ENCODE data around the gene DPPA5.
"Not testable (repeated sequence)": the region's sequence is repeated elsewhere in the genome, so short reads cannot be mapped to it uniquely, and the experiment has no call there.

The DPPA5 gene

DNA sequence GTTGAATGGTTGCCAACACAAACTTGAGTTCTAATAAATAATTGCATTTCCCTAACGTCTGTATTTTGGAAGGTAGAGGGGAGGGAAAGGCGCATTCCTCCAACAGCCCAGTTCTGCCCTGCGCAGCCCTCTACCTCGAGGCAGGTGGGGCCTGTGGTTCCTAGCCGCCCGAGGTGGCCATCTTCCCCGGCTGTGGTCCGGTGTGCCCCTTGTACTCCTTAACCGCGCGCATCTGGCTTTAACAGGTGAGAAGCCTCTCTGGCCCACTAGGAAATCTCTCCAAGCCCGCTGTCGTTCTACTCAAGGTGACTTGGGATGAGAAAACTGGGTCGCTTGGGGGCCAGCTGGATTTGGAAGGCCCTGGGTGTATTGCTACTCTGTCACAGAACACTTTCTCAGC, 10.0 kb upstream of the DPPA5 start:
- DNase-seq = no peak

GRCh38 chr6:73363537-73363875, 9.4 kb upstream of the DPPA5 start:
- DNase-seq = no peak

DNA sequence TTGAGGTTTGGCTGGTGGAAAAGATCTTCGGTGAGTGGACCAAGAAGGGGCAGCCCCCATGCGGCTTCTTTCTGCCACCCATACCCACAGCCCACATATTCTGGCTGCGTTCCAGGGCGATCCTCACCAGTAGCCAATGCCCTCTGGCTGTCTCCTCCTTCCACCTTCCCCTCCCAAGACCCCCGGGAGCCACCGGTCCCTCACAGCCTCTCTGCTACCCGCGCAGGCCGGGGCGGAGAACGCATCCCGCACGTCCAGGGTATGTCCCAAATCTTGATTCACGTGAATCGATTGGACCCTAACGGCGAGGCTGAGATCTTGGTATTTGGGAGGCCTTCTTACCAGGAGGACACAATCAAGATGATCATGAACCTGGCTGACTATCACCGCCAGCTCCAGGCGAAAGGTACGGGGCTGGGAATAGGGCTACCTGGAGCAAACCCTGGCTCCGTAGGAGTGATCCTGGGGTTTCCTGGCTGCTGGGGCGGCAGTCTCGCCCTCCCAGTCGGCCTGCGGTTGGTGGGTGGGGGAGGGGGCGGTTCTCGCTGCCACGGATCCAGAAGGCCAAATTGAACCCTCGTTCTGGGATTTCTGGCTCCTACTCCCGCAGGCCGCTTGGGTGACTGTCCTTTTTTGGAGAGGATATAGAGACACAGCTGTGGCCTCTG, 8.9 kb upstream of the DPPA5 start:
- no peak for DNase-seq

DNA sequence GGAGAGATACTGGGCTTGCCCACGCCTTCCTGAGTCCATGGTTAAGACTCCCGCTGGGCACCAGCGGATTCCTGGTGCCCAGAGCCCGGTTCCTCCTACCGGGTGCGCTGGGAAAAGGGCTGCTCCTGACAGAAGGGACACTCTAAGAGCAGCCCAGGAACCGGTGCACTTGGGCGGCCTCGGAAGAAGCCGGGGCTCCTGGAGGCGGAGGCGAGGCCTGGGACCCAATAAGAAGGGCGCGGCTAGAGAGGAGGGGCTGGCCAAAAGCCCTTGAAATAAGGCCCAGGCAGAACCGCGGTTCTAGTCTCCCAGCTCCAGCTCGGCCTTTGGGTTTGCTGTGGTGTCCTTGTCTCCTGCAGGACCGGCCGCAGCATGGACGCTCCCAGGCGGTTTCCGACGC, 8.3 kb upstream of the DPPA5 start, which contains the start of gene KHDC3L:
Gene KHDC3L (plus strand): TSS at position 301 of the 400 bp plus-strand sequence. CDS start 72 bp downstream, at position 373.
- DNase-seq = no peak

DNA sequence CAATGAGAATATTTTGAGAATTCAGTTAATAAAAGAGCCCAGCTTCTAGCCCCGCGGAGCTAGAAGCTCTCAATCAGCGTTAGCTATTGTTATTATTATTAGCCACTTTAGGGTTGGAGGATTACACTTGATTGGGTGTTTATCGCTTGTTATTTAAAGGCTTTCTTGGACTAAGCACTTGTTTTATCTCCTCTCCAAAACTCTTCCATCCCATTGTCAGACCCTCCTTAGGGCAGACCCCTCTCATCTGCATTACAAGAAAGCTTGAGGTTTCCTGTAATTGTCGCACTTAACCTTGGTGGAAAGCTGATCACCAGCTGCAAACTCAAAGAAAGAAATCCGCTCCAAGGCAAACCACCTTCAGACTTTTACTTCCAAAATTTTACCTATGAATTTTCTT, 4.8 kb downstream of the DPPA5 start:
- DNase-seq = no peak

DNA sequence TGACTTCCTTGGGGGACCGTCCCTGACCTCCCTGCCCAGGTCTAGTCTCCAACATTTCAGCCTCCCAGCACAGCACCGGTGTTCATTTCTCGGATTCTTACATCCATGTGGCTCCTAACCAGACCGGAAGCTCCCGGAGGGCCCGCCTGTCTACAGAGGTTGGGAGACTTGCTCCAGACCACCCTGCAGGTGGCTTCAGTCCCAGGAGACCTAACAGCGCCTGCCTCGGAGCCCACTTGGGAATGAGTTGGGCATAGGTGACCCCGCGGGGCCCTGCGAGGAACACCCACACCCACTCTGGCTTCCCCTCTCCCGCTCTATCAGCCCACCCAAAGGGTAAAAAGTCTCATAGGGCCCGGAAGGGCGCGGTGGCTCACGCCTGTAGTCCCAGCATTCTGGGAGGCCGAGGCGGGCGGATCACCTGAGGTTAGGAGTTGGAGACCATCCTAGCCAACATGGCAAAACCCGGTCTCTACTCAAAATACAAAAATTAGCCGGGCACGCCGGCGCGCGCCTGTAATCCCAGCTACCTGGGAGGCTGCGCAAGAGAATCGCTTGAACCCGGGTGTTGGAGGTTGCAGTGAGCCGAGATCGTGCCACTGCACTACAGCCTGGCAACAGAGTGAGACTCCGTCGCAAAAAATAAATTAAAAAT, 5.4 kb downstream of the DPPA5 start:
- DNase-seq = no peak

DNA sequence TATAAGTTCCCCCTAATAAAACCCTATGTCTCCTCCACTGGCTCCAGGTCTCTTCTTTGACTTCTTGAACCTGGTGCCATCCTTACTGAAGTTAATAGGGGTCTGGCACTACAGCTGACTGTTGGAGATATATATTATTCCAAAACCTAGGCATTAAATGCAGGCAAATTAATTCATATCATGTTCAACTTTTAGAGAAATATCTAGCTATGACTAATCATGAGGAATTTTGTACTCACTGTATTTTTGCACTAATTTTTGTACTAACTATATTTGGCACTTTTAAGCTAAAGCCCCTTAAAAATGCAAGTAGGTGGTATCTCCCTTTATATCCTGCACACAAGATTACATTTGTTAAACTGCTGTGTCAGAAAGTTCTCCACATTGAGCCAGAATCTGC, 10.9 kb downstream of the DPPA5 start:
- no peak for DNase-seq

DNA sequence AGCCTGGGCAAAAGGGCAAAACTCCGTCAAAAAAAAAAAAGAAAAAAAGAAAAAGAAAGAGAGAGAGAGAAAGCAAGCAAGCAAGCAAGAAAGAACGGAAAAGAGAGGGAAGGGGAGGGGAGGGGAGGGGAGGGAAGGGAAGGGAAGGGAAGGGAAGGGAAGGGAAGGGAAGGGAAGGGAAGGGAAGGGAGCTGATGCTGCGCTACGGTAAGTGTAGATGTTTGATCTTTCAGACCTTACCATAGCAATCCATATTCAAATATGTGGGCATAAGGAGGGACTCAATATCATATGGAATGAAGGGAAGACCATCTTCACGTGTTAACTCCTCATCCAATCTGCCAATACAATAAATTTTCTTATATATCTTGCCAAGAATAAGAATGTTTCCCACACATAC, 11.9 kb downstream of the DPPA5 start:
- DNase-seq = no peak

DNA sequence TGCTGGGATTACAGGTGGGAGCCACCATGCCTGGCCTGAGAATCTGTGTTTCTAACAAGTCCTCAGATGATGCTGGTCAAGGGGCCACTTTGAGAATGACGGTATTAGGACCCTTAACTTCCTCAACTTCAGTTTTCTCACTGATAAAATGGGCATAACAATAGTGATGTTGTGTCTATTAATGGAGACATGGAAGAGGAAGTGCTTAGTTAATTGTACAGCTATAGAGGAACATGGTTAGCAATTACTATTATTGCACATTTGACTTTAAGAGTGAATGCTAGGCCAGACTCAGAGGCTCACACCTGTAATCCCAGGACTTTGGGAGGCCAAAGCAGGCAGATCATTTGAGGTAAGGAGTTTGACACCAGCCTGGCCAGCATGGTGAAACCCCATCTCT, 12.7 kb downstream of the DPPA5 start:
- no peak for DNase-seq

- DNase-seq = no peak
Observed at GRCh38 chr6:73340048-73340447, 14.0 kb downstream of the DPPA5 start.

DNA sequence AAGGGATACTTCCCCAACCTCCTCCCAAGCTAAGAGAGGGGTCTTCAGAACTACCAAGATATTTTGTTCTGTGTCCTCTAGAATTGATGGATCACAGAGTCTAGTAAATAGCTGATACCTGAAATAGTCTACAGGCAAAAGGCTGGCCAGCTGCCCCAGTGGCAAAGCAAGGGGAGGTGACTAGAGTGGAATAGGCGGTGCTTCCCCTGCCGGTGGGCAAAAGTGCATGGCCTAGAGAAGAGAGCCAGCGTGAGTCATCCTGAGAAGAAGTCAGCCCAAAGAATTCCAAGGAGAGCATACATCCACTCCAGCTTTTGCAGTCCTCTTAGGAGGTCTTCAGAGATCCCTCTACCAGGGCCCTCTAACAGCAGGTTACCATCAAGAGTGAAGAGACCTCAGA, 14.7 kb downstream of the DPPA5 start:
- no peak for DNase-seq

DNA sequence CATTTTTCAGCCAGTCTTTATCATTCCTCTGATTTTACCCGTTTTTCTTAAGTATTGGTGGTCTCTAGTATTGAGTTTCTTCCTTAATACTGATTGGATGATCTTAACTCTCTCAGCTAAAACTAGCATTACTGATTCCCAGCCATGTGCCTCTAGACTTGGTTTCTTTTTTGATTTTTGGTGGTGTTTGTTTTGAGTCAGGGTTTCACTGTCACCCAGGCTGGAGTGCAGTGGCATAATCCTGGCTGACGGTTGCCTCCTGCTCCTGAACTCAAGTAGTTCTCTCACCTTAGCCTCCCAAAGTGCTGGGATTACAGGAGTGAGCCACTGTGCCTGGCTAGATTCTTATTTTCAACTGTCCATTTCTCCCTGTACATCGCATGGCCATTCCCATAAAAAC, 24.9 kb downstream of the DPPA5 start:
- DNase-seq = peak in 1 of 5 experiments; percentile 56

- DNase-seq = no peak
Observed at GRCh38 chr6:73328790-73329189, 25.3 kb downstream of the DPPA5 start.

GRCh38 chr6:73325656-73326055, 28.4 kb downstream of the DPPA5 start:
- no peak for DNase-seq

DNA sequence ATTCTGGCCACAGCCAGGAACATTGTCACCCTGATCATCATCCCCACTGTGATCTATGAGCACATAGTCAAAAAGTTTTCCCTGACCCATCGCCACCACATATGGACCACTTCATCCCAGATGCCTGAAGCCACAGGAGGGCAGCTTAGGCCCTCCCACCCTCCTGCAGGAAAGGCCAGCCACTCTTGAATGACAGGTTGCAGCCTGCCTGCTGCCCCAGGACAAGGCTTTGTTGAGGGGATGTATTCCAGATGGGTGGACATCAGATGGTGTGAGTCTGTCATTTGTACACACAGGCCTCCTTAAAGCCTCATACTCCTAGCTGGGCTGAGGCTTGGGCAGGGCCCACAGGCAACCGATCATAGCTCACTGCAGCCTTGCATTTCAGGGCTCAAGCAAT, 30.8 kb downstream of the DPPA5 start:
- DNase-seq = no peak

GRCh38 chr6:73314577-73315492, 39.2 kb downstream of the DPPA5 start:
- DNase-seq = no peak

DNA sequence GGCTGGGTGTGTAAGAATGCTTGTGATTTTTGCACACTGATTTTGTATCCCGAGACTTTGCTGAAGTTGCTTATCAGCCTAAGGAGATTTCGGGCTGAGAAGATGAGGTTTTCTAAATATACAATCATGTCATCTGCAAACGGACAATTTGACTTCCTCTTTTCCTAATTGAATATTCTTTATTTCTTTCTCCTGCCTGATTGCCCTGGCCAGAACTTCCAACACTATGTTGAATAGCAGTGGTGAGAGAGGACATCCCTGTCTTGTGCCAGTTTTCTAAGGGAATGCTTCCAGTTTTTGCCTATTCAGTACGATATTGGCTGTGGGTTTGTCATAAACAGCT, 43.6 kb downstream of the DPPA5 start:
- DNase-seq = not testable (repeated sequence)

GRCh38 chr6:73309785-73310502, 44.1 kb downstream of the DPPA5 start:
- peak; percentile 29 to 68 (median 33) for DNase-seq

GRCh38 chr6:73309535-73309784, 44.6 kb downstream of the DPPA5 start:
- no peak for DNase-seq

DNA sequence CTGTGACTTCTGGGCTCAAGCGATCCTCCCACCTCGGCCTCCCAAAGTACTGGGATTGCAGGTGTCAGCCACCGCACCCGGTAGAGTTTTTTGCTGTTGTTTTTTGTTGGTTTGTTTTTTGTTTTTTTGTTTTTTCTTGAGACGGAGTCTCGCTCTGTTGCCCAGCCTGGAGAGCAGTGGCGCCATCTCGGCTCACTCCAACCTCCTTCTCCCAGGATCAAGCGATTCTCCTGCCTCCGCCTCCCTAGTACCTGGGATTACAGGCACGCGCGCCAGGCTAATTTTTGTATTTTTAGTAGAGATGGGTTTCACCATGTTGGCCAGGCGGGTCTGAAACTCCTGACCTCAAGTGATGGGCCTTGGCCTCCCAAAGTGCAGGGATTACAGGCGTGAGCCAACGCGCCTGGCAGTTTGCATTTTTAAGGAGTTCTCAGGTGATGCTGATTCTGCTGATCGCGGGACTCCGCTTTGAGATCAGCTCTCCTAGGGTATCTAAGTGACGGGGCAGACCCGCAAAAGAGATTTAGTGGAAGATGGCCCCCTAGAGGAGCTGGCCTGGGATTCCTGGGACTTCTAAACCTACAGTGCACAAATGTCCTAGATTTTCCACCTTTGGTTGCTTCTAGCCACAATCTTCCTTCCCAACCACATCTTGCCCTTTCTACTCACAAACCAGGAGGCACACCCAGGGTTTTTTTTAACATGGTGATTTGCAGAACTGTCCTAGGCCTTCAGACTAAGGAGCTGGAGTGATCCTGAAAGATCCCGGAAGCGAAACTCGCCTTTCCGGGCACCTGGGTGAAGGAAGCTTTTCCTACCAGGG, 45.2 kb downstream of the DPPA5 start:
- DNase-seq = no peak

DNA sequence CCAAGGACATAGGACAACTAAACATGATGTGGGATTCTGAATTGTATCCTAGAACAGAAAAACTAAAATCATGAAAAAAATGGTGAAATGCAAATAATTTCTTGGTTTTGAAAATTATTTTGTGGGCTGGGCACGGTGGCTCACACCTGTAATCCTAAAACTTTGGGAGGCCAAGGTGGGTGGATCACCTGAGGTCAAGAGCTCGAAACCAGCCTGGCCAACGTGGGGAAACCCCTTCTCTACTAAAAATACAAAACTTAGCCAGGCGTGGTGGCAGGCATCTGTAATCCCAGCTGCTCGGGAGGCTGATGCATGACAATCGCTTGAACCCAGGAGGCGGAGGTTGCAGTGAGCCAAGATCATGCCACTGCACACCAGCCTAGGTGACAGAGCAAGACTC, 50.3 kb downstream of the DPPA5 start:
- not testable (repeated sequence) for DNase-seq
